Fibroblast of pulmonary artery (primary cell): ENCODE data around the gene TREM1.
"Not testable (repeated sequence)": the region's sequence is repeated elsewhere in the genome, so short reads cannot be mapped to it uniquely, and the experiment has no call there.

Source experiments
- DNase-seq: peaks from one replicate; pipeline ENCODE4 v3.0.0-alpha.2; 2010; ENCODE audit warnings: low read depth
- H3K4me3 ChIP-seq: replicated peaks from 2 replicates; pipeline ENCODE4 v1.5.1; 2011; ENCODE audit warnings: low read depth, mild to moderate bottlenecking, control low read depth, low read length, moderate library complexity
- CTCF ChIP-seq: IDR thresholded peaks from 2 replicates; pipeline ENCODE4 v1.5.1; 2011; ENCODE audit warnings: mild to moderate bottlenecking, control low read depth, low read length, inconsistent platforms; ENCODE audit errors: missing control alignments

TREM1 gene

GRCh38 chr6:41252401-41253169, 33.9 kb downstream of the TREM1 start:
- H3K4me3 ChIP-seq, result no peak overlapping the region
- TF ChIP-seq CTCF, result no peak
- DNase-seq, result no peak

GRCh38 chr6:41247882-41248705, 38.4 kb downstream of the TREM1 start:
- DNase-seq, result no peak

GRCh38 chr6:41247288-41247865, 39.1 kb downstream of the TREM1 start:
- no peak overlapping the region for H3K4me3 ChIP-seq
- no peak for DNase-seq
- TF ChIP-seq CTCF, result no peak

More at GRCh38 chr6:41247882-41248705, 38.4 kb downstream of the TREM1 start:
- no peak overlapping the region for H3K4me3 ChIP-seq
- no peak for TF ChIP-seq CTCF

GRCh38 chr6:41246529-41246928, 40.0 kb downstream of the TREM1 start:
- not testable (repeated sequence) for H3K4me3 ChIP-seq

GRCh38 chr6:41239467-41240159, 46.9 kb downstream of the TREM1 start:
- no peak for DNase-seq
- no peak overlapping the region for H3K4me3 ChIP-seq
- no peak for TF ChIP-seq CTCF

More at GRCh38 chr6:41246529-41246928, 40.0 kb downstream of the TREM1 start:
- DNase-seq, result not testable (repeated sequence)

- H3K4me3 ChIP-seq, result no peak overlapping the region
- no peak for TF ChIP-seq CTCF
- no peak for DNase-seq
Measured at GRCh38 chr6:41237128-41237527, 49.4 kb downstream of the TREM1 start.

- TF ChIP-seq CTCF, result no peak
- H3K4me3 ChIP-seq, result no peak overlapping the region
Measured at GRCh38 chr6:41236276-41236675, 50.2 kb downstream of the TREM1 start.

More at GRCh38 chr6:41236276-41236675, 50.2 kb downstream of the TREM1 start:
- no peak for DNase-seq
